HG03103 (cell line): Measurements from ENCODE around the gene CELSR1.

ENCODE experiments used
- ATAC-seq: cut with Tn5 transposase; IDR thresholded peaks from one replicate; pipeline ENCODE4 v1.9.1; 2021; ENCODE audit warnings: low read depth; ENCODE audit not compliant: unreplicated experiment

CELSR1 gene

GRCh38 chr22:46430961-46431838, 106.2 kb downstream of the CELSR1 start:
- no peak for ATAC-seq

- ATAC-seq = no peak
These were observed 108.0 kb downstream of the CELSR1 start for GRCh38 chr22:46429325-46429853.

DNA sequence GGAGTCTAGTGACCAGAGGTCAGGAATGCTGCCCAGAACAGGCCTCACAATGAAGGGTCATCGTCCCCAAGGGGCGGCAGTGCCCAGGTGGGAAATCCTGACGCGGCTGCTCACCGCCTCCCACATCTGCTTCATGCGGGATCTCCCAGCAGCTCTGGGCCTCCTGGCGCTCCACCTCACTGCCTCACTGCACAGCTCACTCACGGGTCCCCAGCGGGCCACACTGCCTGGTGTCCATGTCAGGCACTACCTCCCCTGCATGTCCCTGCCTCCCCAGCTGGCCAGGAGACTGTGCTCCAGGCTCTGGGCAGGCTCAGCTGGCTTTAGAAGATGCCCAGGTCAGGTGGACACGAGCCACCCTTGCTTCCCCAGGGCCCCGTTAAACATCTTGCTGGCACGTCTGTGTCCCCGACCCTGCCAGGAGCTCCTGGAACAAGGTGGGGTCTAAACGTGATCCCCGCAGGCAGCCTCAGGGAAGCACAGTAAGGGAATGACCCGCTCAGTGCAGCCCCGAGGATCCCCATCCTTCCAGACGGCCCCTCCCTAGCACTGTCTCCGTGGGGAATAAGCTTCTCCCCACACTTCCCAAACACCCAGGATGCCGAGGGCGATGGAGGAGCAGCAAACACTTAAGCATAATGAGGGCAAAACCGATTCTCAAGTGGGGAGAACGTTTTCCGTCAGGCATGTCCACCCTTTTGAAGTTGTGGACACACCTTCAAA, 108.7 kb downstream of the CELSR1 start:
- ATAC-seq = no peak

- no peak for ATAC-seq
These were observed 109.2 kb downstream of the CELSR1 start for GRCh38 chr22:46428171-46428570.

DNA sequence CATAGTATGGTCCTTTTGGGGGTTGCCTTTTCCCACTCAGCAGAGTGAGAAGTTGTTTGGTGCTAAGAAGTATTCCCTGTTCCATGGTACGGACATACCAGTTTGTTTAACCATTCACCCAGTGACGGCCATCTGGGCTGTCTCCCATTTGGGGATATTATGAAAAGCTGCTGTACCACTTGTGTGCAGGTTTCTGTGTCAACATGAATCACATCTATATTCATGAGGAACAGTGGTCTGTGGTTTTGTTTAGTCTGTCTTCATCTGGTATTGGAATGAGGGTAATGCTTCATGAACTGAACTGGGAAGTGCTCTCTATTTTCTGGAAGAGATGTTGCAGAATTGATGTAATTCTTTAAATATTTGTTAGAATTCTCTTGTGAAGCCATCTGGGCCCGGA, 112.4 kb downstream of the CELSR1 start:
- ATAC-seq = no peak

GRCh38 chr22:46424496-46424895, 112.9 kb downstream of the CELSR1 start:
- ATAC-seq = no peak

GRCh38 chr22:46422896-46423295, 114.5 kb downstream of the CELSR1 start:
- ATAC-seq = no peak

GRCh38 chr22:46421267-46421666, 116.2 kb downstream of the CELSR1 start:
- no peak for ATAC-seq

DNA sequence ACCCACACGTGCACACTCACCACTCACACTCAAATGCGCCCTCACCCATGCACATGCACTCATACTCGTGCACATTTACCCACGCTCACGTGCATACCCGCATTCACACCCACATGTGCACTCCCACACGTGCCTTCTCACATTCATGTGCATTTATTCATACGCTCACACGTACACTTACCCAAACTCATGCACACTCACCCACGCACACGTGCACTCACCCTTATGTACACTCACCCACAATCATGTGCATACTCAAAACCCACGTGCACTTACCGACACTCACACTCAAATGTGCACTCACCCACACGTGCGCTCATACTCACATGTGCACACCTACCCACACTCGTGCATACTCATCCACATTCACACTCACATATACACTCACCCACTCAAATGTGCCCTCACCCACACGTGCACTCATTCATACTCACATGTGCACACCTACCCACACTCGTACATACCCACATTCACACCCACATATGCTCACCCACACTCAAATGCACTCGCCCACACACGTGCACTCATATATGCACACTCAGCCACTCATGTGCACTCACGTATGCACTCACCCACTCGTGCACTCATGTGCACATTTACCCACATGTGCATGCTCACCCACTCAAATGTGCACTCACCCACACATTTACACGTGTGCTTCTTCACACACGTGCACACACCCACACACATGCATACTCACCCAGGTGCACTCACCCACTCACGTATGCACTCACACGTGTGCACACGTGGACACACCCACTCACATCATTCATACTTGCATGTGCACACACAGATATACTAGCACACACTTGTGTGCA, 117.5 kb downstream of the CELSR1 start:
- ATAC-seq = no peak

DNA sequence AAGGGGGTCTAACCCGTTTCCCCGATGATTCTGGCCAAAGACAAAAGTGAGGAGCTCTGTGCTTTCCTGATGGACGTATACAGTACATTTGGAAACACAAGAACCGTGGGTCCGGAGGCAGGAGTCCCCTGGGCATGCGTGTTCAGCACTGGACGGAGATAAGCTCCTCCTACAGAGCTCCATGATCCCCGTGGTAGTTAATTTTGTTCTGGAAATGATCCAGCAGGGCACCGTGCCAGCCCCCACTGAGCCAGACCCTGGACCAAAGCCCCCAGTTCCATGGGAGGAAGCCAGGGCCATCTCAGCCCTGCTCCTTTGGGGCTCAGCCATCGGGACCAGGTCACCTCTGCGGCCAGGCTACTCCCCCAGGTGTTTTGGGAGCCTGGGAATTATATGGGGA, 118.6 kb downstream of the CELSR1 start:
- ATAC-seq = no peak

DNA sequence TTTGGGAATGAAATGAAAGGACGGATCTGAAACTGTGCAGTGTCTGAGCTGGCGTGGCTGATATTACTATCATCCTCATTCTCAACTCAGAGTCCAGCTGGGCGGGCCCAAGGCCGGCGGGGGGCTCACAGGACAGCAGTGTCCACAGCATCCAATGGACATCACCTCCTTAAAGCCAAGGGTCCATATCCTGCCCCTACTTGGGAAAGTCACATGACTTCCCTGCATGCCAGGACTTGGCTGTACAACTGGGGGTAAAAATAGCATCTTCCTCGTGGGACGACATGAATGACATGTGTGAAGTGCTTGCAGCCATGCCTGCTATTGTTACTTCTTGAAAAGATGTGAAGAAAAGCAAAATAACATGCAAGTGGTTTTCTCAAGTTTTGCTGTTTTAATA, 119.7 kb downstream of the CELSR1 start:
- ATAC-seq = no peak

DNA sequence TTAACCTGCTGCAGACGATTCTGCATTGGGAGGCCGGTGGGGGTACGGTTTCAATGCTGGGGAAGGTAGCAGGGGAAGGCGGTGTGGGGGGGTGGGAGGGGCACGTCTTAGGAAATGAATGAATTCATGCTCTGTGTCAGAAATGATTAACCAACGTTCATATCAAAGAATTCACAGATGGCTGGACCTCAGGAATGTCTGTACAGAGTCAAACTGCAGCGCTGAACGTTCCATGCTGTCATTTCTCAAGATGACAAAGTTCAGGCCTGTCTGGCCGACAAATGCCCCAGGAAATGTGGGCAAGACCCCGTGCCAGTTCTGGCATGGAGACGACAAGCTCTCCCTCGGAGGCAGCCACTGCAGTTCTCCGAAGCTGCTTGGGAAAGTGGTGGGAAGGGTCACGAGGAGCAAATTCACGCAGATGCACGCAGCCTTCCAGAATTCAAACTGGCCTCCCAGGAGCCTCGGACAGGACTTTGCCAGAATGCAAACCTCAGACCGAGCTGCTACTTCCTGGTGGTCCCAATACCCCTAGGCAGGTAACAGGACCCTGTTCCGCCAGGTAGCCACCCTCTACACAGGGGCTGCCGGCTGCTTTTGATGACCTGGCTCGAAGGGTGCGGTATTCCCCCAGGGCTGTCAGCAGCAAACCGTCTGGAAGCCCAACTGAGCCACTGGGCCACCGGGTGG, 120.4 kb downstream of the CELSR1 start:
- ATAC-seq = no peak

GRCh38 chr22:46416520-46416871, 120.9 kb downstream of the CELSR1 start:
- no peak for ATAC-seq

GRCh38 chr22:46415776-46416519, 121.5 kb downstream of the CELSR1 start:
- no peak for ATAC-seq

DNA sequence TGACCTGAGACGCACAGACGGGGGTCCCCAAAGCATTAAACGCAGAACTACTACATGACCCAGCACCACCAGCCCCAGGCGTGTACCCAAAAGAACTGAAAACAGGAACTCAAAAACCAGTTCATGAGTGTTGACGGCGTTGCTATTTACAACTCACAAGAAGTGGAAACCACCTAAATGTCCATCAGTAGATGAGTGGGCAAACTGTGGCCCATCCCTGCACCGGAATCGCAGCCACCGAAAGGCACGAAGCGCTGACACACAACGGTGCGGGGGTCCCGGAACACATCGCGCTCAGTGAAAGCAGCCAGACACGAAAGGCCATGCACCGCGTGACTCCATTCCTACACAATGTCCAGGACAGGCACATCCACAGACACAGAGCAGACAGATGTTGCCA, 122.7 kb downstream of the CELSR1 start:
- no peak for ATAC-seq

DNA sequence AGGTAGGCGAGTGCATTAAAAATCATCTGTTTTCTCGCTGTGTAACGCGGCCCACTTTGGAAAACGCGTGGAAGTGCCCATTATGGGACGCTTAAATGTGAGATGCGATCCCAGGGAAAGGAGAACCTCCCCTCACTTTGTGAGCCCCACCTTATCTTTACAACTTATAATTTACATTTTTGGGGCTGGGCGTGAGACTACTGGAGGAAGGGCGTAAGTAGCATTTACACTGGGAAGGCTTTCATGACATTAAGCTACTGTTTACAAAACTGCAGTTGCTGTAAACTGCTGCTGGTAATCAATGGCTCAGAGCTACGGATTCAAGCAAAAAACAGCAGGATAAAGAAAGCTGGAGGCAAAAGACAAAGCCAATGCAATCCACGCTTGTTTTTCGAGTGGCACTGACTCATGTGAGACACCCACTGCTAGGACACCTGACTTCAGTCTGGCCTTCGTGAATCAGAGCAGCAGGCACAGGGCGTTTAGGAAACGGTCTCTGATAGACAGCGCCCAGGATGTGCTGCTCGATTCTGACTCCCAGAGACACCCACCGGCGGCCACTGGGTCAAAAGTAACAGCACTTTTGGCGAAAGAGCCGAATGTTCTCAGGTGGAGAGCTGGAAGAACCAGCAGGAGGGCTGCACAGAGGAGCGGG, 123.6 kb downstream of the CELSR1 start:
- no peak for ATAC-seq

DNA sequence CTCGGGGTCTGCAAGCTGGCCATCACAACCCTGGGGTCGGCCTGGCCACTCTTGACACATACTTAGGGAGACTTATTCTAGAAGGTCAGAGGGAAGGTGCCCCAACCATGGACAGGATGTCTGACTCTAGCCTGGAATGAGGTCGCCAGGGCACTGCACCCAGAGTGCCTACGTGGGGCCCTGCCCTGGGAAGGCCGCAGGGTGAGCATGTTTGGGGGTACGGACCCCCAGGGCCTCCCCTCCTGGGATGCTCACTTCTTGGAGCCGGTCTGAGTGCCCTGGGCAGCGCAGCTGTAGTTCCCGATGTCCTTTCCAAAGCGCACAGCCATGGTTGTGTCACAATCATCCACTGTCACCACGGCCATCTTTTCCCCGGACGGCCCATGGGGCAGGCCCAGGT, 126.1 kb downstream of the CELSR1 start:
- ATAC-seq = no peak

- ATAC-seq = no peak
These were observed 127.1 kb downstream of the CELSR1 start for GRCh38 chr22:46410291-46410808.

GRCh38 chr22:46409631-46410210, 127.7 kb downstream of the CELSR1 start:
- ATAC-seq = no peak
